IPS-18c (cell line): ENCODE data around the gene GAS2L1.

Experiments used
- H3K4me3 ChIP-seq: 2 replicates; pipeline ENCODE4 v1.7.0; 2013; ENCODE audit warnings: low read depth, mild to moderate bottlenecking, low read length, moderate library complexity; ENCODE audit not compliant: insufficient read depth
- H3K9me3 ChIP-seq: one replicate; pipeline ENCODE4 v1.6.1; 2013; ENCODE audit warnings: mild to moderate bottlenecking, low read length, moderate library complexity; ENCODE audit not compliant: control insufficient read depth, insufficient read depth

Gene GAS2L1

DNA sequence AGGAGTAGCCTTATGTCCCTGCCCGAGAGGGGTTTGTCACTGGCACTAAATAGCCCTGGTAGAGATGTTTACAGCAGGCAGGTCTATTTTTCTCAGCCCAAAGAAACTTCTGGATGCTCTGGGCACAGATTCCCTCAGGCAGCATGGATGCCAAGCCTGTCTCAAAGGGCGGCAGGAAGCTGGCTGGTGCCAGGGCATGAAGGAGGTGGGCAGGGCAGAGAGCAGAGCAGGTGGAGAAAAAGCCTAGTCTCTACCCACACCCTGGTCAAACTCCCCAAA is 4.1 kb upstream of the GAS2L1 start:
- H3K9me3 ChIP-seq = no peaks in the 10 kb centered on the region
- no peak overlapping the region for H3K4me3 ChIP-seq

DNA sequence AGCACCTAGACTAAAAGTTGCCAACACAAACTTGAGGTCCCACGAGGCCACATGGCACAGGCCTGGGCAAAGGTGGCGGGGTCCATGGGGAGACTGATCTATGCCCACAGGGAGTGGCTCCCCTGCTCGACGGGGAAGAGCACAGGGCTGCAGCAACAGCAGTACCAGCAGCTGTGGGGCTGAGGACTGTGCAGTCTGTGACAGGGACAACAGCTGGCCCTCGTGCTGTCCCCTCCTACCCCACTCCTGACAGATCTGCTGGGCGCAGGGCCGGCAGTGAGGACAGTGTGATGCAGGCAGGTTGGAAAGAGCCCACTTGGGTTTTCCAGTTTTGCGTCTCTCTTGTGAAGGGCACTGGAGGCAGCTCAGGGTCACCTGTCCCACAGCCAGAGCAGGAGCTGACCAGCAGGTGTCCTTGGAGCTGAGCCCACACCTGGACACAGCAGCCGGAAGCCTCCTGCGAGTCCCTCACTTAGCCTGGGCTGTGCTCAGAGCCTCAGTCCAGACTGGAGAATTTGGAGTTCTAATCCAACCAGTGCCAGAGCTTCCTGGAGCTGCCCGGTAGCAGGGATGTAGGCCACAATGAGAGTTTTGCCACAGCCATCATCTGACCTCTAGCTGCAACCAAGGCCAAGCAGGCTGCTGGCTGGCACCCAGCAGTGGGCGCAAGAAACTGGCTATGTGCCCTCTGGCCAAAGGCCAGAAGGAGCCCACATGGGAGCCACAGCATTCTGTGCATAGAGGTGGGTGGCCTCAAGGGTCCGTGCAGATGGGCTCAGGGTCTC is 3.6 kb upstream of the GAS2L1 start:
- H3K4me3 ChIP-seq = no peak overlapping the region

GRCh38 chr22:29305836-29306174 is 645 bp upstream of the GAS2L1 start:
- no peaks in the 10 kb centered on the region for H3K9me3 ChIP-seq
- peak overlapping the region; percentile 77; the same call in 1 of the 2 replicates for H3K4me3 ChIP-seq

More for the DNA sequence above, 3.6 kb upstream of the GAS2L1 start:
- no peaks in the 10 kb centered on the region for H3K9me3 ChIP-seq

DNA sequence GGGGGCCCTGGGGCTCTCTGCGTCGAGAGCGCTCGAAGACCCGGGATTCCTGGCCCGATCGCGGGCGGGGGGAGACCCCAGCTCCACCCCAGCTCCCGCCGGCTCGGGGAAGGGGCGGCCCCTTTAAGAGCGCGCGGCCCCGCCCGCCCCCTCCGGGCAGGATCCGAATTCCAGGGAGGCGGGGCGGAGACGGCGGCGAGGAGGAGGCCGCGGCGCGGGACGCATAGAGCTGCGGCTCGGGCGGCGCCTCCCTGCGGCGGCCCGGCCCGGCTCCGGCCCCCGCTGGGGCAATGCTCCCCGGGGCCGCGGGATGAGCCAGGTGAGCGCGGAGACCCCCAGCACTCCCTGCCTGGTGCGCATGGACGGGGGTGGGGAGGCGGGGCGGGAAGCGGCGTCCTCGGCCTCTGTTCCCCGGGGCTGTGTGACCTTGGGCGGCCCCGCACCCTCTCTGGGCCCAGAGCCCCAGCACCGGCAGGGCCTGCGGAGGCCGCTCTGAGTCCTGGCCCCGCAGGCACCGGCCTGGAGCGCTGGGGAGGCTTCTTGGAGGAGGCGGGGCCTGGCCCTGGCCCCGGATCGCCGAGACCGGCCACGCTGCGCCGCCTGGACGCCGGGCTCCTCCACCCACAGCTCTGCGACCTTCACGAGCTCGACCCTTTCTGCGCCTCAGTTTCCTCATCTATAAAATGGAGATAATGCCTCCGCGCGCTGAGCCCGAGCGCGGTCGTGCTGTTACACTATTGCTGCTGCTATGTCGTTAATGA is 565 bp downstream of the GAS2L1 start:
- peak overlapping the region; percentile 77 for H3K4me3 ChIP-seq

DNA sequence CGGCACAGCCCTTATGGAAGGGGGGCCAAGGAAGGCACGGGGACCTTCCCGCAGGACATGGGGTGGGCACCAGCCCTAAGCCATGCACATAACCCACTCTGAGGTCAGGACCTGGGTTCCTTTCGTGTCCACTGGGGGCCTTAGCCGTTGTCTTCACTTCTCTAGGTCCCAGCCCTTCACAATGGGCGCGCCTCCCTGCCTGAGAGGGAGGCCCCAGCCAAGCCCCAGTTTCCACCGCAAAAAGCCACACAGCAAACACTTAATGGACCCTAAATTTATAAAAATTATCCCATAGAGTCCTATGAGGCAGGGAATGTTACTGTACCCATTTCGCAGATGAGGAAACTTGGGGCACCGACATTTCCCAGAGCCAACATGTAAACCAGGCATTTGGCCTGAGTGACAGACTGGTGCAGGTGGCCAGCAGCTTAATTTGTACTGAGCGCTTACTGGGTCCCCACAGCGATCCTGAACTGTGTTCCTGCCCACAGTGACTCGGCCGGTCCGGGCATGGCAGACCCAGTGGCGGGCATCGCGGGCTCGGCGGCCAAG is 1.2 kb downstream of the GAS2L1 start:
- H3K4me3 ChIP-seq = peak overlapping the region; percentile 77
- H3K9me3 ChIP-seq = no peaks in the 10 kb centered on the region

More for the DNA sequence above, 565 bp downstream of the GAS2L1 start:
- no peaks in the 10 kb centered on the region for H3K9me3 ChIP-seq

DNA sequence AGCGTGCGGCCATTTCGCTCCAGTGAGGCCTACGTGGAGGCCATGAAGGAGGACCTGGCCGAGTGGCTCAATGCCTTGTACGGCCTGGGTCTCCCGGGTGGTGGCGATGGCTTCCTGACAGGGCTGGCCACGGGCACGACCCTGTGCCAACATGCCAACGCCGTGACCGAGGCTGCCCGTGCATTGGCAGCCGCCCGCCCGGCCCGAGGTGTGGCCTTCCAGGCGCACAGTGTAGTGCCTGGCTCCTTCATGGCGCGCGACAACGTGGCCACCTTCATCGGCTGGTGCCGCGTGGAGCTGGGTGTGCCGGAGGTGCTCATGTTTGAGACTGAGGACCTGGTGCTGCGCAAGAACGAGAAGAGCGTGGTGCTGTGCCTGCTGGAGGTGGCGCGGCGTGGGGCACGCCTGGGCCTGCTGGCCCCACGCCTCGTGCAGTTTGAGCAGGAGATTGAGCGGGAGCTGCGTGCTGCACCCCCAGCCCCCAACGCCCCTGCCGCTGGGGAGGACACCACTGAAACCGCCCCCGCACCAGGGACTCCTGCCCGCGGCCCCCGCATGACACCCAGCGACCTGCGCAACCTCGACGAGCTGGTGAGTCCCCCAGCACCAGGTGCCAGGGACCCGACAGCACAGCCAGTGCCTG is 1.8 kb downstream of the GAS2L1 start:
- Histone ChIP-seq H3K9me3 (peaks cover under 1% of the 10 kb centered on the region), H3K4me3 (0 out of 2 replicates have a peak overlapping the region, but pooled peaks have one; percentile 9)

- H3K4me3 ChIP-seq = no peak overlapping the region
Observed at GRCh38 chr22:29308791-29309262, 2.4 kb downstream of the GAS2L1 start.

DNA sequence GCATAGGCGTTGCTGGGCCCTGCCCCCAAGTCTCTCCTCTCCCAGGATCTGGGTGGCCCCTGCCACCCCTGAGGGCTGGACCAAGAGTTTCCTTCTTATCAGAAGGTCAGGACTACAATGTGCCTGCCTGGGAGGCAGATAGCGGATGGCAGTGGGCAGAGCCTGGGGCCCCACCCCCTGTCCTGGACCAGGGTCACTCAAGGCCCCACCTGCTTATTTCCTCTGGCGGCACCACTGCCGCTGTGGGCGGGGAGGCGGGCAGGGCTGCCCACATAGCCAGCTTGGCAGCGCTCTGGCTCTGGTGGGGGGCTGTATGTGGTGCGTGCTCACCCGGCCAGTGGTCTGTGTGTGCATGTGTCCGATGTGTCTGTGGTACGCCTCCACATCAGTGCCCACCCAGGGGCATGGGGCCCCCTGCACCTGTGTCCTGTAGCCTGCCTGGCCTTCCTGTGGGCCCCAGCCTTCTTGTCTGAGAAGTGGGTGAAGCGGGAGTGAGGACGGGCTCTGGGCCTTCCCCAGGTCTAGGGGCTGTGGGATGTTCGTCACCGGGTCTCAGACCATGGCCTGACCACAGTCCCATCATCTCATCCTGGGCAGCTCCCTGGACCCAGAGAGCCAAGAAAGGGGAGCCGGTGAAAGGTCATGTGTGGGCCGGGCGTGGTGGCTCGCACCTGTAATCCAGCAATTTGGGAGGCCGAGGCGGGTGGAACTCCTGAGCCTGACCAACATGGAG is 3.0 kb downstream of the GAS2L1 start:
- peaks cover 2% of the 10 kb centered on the region for H3K9me3 ChIP-seq
- no peak overlapping the region for H3K4me3 ChIP-seq

More at GRCh38 chr22:29308791-29309262, 2.4 kb downstream of the GAS2L1 start:
- H3K9me3 ChIP-seq = peaks cover 2% of the 10 kb centered on the region

DNA sequence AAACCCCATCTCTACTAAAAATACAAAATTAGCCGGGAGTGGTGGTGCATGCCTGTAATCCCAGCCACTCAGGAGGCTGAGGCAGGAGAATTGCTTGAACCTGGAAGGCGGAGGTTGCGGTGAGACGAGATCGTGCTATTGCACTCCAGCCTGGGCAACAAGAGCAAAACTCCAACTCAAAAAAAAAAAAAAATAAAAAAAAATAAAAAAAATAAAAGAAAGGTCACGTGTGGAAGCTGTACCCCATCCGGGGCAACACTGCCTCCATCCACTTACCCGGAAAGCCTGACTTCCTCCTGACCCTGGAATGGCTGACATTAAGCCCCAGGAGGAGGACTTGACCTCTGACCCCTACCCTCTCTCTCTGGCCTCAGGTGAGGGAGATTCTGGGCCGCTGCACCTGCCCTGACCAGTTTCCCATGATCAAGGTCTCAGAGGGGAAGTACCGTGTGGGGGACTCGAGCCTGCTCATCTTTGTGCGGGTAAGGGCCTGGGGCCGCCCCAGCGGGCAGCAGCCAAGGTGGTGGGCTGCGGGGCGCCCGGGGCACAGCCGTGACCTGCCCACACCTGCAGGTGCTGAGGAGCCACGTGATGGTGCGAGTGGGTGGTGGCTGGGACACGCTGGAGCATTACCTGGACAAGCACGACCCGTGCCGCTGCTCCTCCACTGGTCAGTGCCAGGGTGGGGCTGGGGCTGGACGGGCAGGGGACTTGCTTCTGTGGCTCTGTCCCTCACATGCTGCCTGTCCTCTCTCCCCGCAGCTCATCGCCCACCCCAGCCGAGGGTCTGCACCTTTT is 3.8 kb downstream of the GAS2L1 start:
- Histone ChIP-seq H3K4me3 (no peak overlapping the region), H3K9me3 (peaks cover 2% of the 10 kb centered on the region)

GRCh38 chr22:29310863-29311339 is 4.5 kb downstream of the GAS2L1 start:
- Histone ChIP-seq H3K9me3 (peaks cover 2% of the 10 kb centered on the region), H3K4me3 (no peak overlapping the region)

GRCh38 chr22:29311464-29312217 is 5.2 kb downstream of the GAS2L1 start:
- H3K4me3 ChIP-seq = no peak overlapping the region

DNA sequence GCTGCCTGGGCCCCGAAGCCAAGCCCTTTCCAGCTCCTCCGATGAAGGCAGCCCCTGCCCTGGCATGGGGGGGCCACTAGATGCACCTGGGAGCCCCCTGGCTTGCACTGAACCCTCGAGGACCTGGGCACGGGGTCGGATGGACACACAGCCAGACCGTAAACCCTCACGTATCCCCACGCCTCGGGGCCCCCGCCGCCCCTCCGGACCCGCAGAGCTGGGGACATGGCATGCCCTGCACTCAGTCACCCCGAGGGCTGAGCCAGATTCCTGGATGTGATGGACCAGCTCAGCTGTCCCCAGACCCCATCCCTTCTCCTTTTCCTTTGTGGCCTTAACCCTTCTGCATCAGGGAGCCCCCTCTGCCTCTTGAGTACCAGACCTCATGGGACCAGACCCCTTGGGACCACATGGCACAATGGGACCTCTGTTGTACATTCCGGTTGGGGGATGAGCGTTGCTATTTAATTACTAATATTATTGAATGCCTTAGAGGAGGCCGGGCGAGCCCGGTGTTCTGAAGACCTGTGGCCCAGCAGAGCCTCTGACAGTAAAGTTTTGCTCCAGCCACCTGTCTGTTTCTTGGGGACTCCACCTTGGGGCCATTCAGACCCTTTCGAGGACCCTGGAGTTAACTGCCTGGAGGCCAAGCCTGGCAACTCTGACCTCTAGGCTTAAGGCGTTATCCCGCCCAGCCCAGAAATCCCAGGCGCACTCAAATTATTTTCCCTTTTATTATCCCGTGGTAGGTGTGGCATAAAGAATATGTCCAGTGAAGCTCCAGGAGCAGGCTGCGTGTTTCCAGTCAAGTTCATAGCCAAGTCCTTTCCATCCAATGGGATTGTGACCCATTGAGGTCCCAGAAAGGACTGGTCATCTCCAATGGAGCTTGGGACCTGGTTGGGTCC is 6.0 kb downstream of the GAS2L1 start:
- peaks cover 2% of the 10 kb centered on the region for H3K9me3 ChIP-seq
- H3K4me3 ChIP-seq = no peak overlapping the region

More at GRCh38 chr22:29311464-29312217, 5.2 kb downstream of the GAS2L1 start:
- peaks cover 2% of the 10 kb centered on the region for H3K9me3 ChIP-seq

GRCh38 chr22:29313126-29313575 is 6.7 kb downstream of the GAS2L1 start:
- H3K4me3 ChIP-seq = no peak overlapping the region
- H3K9me3 ChIP-seq = peaks cover 2% of the 10 kb centered on the region

- peaks cover 2% of the 10 kb centered on the region for H3K9me3 ChIP-seq
- H3K4me3 ChIP-seq = no peak overlapping the region
Observed at GRCh38 chr22:29313576-29314466, 7.4 kb downstream of the GAS2L1 start.
